ENCODE measurements around the gene TMEM150C. TPM values are rescaled to one million over a fixed set of nuclear protein-coding genes. Genes with fewer than 3 reads are reported as not detected.
"Not testable (repeated sequence)": the region's sequence is repeated elsewhere in the genome, so short reads cannot be mapped to it uniquely, and the experiment has no call there.

TMEM150C gene
- total RNA-seq, 1 donor = 0.43 TPM

- no peak overlapping the region for H3K4me3 ChIP-seq (ENCODE audit: low read depth, low read length)
- no peak for DNase-seq (ENCODE audit: low read depth)
- no peak for TF ChIP-seq CTCF (IDR thresholded peaks at IDR 0.05; ENCODE audit: insufficient read depth, low read depth, low read length)
These were observed 6.5 kb downstream of the TMEM150C start for GRCh38 chr4:82555276-82555675.

GRCh38 chr4:82553020-82553419 lies 8.8 kb downstream of the TMEM150C start:
- no peak for DNase-seq (ENCODE audit: low read depth)
- no peak overlapping the region for H3K4me3 ChIP-seq (ENCODE audit: low read depth, low read length)
- TF ChIP-seq CTCF (IDR thresholded peaks at IDR 0.05; ENCODE audit: insufficient read depth, low read depth, low read length) = no peak

DNA sequence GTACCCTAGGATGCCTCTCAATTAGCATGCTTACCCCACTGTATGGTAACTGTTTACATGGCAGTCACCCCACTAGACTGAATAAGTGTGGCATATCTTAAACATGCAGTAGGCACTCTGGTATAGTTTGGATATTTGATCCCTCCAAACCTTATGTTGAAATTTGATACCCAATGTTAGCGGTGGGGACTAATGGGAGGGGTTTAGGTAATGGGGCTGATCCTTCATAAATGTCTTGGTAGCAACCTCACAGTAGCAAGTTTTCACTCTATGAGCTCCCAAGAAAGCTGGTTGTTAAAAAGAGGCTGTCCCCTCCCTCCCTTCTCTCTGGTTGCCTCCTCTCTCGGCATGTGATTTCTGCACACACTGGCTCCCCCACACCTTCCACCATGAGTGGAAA lies 10.1 kb downstream of the TMEM150C start:
- H3K4me3 ChIP-seq (ENCODE audit: low read depth, low read length) = no peak overlapping the region
- no peak for TF ChIP-seq CTCF (IDR thresholded peaks at IDR 0.05; ENCODE audit: insufficient read depth, low read depth, low read length)

GRCh38 chr4:82547850-82548249 lies 13.9 kb downstream of the TMEM150C start:
- not testable (repeated sequence) for H3K4me3 ChIP-seq (ENCODE audit: low read depth, low read length); DNase-seq (ENCODE audit: low read depth)

More for the DNA sequence above, 10.1 kb downstream of the TMEM150C start:
- DNase-seq (ENCODE audit: low read depth) = no peak

GRCh38 chr4:82543131-82543530 lies 18.7 kb downstream of the TMEM150C start:
- no peak for DNase-seq (ENCODE audit: low read depth)
- H3K4me3 ChIP-seq (ENCODE audit: low read depth, low read length) = no peak overlapping the region
- TF ChIP-seq CTCF (IDR thresholded peaks at IDR 0.05; ENCODE audit: insufficient read depth, low read depth, low read length) = no peak

DNA sequence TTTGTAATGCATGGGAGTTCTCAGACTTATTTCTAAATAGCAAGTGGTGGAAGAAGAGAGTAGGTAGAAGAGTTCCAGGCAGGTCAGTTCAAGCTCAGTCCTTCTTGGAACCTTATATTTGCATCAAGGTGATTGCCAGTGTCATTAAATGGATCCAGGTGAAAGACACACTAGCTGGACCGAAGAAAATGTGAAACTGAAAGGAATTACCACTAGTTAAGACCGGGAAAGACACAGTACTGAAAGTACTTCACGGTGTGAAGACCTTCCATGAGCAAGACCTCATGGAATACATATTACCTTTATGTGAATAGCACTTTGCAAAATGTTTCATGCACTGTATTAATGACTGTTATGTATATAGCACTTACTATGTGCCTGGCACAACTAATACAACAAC lies 19.1 kb downstream of the TMEM150C start:
- H3K4me3 ChIP-seq (ENCODE audit: low read depth, low read length) = no peak overlapping the region
- DNase-seq (ENCODE audit: low read depth) = no peak
- no peak for TF ChIP-seq CTCF (IDR thresholded peaks at IDR 0.05; ENCODE audit: insufficient read depth, low read depth, low read length)

DNA sequence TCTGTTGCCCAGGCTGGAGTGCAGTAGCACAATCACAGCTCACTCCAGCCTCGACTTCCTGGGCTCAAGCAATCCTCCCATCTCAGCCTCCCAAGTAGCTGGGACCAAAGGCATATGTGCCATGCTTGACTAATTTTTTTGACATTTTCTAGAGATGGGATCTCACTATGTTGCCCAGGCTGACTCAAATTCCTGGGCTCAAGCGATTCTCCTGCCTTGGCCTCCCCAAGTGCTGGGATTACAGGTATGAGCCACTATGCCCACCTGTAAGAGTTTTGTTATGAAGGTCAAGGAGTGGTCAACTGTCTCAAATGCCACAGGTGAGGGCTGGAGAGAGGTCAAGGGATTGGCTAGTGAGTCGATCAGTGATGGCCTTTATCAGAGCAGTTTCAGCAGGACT lies 32.5 kb downstream of the TMEM150C start:
- no peak for TF ChIP-seq CTCF (IDR thresholded peaks at IDR 0.05; ENCODE audit: insufficient read depth, low read depth, low read length)
- no peak overlapping the region for H3K4me3 ChIP-seq (ENCODE audit: low read depth, low read length)
- no peak for DNase-seq (ENCODE audit: low read depth)

Data from fibroblast of villous mesenchyme (primary cell).